ENCODE measurements around the gene XXYLT1.

Gene XXYLT1

GRCh38 chr3:195073866-195074860 is 196.8 kb downstream of the XXYLT1 start:
- DNase-seq = no peak

GRCh38 chr3:195072916-195073564 is 197.9 kb downstream of the XXYLT1 start:
- DNase-seq = no peak

GRCh38 chr3:195071916-195072820 is 198.8 kb downstream of the XXYLT1 start:
- no peak for DNase-seq

- DNase-seq = no peak
Observed at GRCh38 chr3:195071011-195071728, 199.8 kb downstream of the XXYLT1 start.

- no peak for DNase-seq
Observed at GRCh38 chr3:195070336-195070735, 200.6 kb downstream of the XXYLT1 start.

GRCh38 chr3:195069501-195070251 is 201.3 kb downstream of the XXYLT1 start:
- DNase-seq = no peak

GRCh38 chr3:195068084-195069080 is 202.6 kb downstream of the XXYLT1 start:
- DNase-seq = no peak

- DNase-seq = no peak
Observed at GRCh38 chr3:195066441-195066841, 204.5 kb downstream of the XXYLT1 start.

- DNase-seq = no peak
Observed at GRCh38 chr3:195065864-195066185, 205.1 kb downstream of the XXYLT1 start.

GRCh38 chr3:195065142-195065863 is 205.7 kb downstream of the XXYLT1 start:
- DNase-seq = no peak

- DNase-seq = no peak
Observed at GRCh38 chr3:195064300-195064931, 206.5 kb downstream of the XXYLT1 start.

- DNase-seq = no peak
Observed at GRCh38 chr3:195063581-195064193, 207.3 kb downstream of the XXYLT1 start.

- DNase-seq = no peak
Observed at GRCh38 chr3:195062866-195063540, 208.0 kb downstream of the XXYLT1 start.

GRCh38 chr3:195061756-195062655 is 209.0 kb downstream of the XXYLT1 start:
- no peak for DNase-seq

- no peak for DNase-seq
Observed at GRCh38 chr3:195060531-195061291, 210.2 kb downstream of the XXYLT1 start.

- DNase-seq = no peak
Observed at GRCh38 chr3:195060217-195060481, 210.8 kb downstream of the XXYLT1 start.

Data from suppressor macrophage treated with lipopolysaccharide for 1 hour (primary cell).